VCaP (cell line): Measurements from ENCODE around the gene SOX4.

Experiments
- H3K27ac ChIP-seq: fragments of 450-650 bp; 2 replicates; pipeline ENCODE4 v1.5.1; 2017
- TF ChIP-seq, protein P1 (sequence below): fragments of 450-650 bp; conservative IDR thresholded peaks from 2 replicates; pipeline ENCODE4 v1.5.1; 2017; ENCODE audit warnings: mild to moderate bottlenecking, moderate library complexity

The SOX4 gene

DNA sequence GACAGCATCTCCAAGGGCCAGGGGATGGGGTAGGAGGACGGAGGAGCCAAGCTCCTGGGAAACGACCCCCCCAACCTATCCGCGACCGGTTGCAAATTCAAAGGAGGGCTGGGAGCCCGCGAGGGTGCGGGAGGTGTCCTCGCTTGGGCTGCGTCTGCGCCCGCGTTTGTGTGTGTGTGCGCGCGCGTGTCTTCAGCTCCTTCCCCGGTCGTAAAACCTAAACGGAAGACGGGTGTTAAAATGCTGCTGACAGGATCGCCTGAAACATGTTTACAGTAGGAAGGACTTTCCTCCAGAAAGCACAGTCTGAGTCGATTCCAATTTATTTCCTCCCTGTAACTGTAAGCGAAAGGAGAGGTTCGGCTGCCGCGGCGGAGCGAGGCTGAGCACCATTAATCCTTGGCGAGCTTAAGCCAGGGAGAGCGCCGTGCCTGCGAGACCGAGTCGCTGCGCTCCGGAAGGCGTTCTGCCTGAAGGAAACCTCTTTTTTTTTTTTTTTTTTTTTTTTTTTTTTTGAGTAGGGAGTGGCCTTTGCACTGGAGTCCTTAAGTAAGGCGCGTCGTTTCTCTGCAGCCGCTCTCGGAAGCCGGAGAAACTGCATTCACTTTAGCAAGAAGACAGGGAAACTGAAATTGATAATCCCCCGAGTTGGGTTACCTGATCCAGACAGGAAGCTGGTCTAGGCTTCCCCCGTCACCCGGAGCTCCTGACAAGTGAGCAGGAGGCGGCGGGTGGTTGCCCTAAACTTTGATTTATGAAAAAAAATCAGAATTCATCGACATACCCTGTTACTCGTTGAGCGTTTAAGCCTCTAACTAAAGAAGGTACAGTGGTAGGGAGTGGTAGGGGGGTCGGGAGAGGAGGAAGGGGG, 4.8 kb upstream of the SOX4 start:
- TF ChIP-seq, protein P1, sequence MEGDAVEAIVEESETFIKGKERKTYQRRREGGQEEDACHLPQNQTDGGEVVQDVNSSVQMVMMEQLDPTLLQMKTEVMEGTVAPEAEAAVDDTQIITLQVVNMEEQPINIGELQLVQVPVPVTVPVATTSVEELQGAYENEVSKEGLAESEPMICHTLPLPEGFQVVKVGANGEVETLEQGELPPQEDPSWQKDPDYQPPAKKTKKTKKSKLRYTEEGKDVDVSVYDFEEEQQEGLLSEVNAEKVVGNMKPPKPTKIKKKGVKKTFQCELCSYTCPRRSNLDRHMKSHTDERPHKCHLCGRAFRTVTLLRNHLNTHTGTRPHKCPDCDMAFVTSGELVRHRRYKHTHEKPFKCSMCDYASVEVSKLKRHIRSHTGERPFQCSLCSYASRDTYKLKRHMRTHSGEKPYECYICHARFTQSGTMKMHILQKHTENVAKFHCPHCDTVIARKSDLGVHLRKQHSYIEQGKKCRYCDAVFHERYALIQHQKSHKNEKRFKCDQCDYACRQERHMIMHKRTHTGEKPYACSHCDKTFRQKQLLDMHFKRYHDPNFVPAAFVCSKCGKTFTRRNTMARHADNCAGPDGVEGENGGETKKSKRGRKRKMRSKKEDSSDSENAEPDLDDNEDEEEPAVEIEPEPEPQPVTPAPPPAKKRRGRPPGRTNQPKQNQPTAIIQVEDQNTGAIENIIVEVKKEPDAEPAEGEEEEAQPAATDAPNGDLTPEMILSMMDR: no peak
- H3K27ac ChIP-seq: peak overlapping the region; percentile 99

DNA sequence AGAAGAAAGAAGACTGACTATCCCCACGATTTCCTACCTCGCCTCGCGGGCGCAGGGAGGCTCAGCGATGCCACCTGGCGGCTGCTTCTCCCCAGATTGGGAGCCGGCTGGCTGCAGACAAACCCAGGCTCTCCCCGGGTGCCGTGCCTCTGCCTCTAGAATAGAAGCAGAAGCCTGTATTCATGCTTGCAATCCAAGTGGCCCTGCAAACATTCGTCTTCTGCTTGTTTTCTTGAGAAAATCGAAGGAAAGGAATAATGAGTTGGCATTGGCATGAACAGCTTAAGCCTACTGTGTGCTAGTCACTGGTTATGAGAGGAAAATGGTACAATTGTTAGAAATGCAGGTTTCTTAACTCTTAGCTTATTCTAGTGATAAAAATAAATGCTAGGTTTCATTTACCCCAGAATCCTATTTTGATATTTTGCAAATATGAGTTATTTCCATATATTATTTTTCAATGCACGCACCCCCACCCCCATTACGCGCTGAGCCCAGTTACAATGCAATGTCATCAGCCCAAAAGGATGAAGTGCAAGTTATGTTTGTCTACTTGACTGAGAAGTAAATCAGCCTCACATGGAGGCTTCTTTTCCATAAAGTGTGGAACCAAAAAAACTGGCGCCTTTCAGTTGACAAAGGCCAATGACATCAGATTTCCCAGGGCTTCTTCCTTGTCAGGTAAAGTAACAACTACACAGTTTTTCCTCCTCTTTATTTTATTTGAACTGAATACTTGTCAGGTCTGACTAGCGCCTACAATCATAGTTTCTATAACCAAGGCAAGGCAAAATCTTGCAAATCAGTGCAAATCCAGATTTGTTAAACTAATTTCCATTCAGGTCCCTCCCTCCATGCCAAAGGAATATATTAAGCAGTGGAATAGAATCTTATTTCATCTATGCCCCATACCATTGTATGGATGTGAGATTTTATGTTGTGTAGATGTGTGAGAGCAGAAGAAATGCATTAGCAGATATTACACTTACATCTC, 3.9 kb upstream of the SOX4 start:
- TF ChIP-seq, protein P1: peak; percentile 97
- H3K27ac ChIP-seq: peak overlapping the region; percentile 99

DNA sequence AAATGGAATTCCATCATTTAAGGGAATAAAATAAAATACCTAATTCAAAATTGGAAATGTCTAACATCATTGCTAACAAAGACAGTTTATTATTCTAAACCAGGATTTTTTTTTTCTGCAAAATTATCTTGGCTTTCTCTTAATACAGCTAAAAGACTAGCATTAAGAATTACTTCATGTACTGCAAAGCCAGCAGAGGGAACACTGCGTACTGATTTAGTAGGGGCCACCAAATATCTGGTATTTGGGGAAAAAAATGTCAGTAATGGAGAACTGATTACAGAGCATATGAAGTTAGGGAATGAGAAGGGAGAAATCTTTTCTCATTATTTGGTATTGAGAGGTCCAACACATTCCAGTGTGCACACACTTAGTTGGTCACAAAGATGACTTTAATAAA, 3.2 kb upstream of the SOX4 start:
- no peak overlapping the region for H3K27ac ChIP-seq
- TF ChIP-seq, protein P1: no peak

DNA sequence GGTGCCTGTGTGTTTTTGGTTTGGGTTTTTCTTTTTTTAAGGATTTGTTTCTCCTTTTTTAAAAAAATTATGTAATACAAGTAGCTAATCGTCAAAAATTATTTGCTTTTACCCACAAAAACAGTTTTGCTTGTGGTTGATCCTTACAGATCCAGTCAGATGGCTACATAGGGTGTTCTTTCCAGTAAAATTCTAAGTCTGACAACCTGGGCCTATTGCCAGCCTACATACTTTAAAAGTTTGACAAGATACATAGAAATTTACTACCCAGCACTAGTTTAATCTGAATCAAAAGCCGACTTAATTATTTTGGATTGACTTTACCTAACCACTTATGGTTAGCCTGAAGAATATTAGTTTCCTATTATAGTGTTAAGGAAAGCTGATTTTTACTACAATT, 2.1 kb upstream of the SOX4 start:
- H3K27ac ChIP-seq: no peak overlapping the region
- TF ChIP-seq, protein P1: no peak

DNA sequence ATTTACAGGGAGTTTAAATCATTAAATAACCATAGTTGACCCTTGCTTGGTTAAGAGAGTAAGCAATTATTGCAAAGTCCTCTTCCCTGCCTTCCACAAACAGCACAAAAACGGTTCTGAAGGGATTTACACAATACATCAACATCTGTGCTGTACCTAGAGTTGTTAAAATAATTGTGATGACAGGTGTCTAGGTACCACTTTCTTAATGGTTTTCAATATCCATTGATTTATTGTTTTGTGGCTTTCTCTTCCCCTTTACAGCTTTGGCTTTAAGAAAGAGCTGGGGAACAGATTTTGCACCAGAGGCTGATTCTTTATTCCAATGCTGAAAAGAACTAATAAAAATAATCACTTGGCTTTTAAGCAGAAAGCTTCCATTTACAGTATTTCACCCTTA, 598 bp upstream of the SOX4 start:
- TF ChIP-seq, protein P1: no peak
- H3K27ac ChIP-seq: peak overlapping the region; percentile 98

DNA sequence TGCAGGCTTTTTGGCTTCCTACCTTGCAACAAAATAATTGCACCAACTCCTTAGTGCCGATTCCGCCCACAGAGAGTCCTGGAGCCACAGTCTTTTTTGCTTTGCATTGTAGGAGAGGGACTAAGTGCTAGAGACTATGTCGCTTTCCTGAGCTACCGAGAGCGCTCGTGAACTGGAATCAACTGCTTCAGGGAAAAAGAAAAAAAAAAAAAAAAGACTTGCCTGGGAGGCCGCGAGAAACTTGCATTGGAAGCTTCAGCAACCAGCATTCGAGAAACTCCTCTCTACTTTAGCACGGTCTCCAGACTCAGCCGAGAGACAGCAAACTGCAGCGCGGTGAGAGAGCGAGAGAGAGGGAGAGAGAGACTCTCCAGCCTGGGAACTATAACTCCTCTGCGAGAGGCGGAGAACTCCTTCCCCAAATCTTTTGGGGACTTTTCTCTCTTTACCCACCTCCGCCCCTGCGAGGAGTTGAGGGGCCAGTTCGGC, 420 bp downstream of the SOX4 start:
- H3K27ac ChIP-seq: peak overlapping the region; percentile 98
- TF ChIP-seq, protein P1: no peak
